ENCODE data around the gene PPM1A.
A peak's percentile ranks its signal among the peaks of the same experiment; 100 is the strongest.

PPM1A gene

DNA sequence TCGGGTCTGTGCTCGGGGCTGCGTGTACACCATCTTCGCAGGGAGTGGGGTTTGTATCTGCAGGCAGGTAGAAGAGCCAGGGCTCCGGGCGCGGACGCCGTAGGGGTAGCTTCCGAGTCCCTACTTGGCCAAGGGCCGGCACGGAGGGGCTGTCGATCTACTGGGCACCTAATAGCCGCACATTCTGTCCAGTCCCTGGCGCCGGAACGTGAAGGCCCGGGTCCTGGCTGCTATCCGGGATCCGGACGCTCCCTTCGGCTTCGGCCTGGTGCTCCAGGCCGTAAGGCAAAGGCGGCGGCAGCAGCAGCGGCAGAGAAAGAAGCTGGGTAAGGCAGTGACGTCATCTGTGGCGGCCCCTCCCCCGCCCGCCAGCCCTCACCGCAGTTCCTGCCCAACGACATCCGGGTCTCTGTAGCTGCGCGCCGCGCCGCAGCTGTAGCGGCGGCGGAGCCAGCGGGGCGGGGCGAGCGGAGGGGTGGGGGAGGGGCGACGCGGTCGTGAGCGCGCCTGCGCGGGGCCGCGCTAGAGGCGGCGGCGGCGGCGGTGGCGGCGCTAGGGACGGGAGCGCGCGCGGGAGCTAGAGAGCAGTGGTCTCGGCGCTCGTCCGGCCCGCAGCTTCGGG is at the start of gene PPM1A:
TSS of gene PPM1A (plus strand) at position 525 of the 622 bp plus-strand sequence. CDS start 33,483 bp downstream, outside the sequence.
- peak; percentile 95 for DNase-seq

- DNase-seq: no peak
Observed at GRCh38 chr14:60199321-60199720, 49.7 kb upstream of the PPM1A start.

GRCh38 chr14:60204104-60204842 is 44.7 kb upstream of the PPM1A start:
- no peak for DNase-seq

- no peak for DNase-seq
Observed at GRCh38 chr14:60204843-60205774, 43.9 kb upstream of the PPM1A start.

DNA sequence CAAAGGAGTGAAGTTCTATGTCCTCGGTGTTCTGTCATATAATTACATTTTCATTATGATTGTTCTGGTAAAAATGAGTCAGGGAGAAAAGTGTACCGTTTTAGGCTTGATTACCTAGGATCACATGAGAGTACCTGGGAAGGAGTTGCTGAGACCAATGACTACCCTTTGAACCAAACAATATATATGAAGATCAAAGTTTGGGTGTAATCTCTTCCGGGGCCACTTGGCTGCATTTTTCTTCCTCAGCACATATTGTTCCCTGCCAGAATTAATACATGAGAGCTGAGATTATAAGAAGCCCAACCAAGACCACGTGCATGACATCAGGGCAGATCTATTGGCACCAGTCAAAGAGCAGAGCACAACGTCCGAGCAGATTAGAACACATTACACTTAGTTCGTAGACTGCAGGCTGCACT is 42.8 kb upstream of the PPM1A start:
- no peak for DNase-seq

DNA sequence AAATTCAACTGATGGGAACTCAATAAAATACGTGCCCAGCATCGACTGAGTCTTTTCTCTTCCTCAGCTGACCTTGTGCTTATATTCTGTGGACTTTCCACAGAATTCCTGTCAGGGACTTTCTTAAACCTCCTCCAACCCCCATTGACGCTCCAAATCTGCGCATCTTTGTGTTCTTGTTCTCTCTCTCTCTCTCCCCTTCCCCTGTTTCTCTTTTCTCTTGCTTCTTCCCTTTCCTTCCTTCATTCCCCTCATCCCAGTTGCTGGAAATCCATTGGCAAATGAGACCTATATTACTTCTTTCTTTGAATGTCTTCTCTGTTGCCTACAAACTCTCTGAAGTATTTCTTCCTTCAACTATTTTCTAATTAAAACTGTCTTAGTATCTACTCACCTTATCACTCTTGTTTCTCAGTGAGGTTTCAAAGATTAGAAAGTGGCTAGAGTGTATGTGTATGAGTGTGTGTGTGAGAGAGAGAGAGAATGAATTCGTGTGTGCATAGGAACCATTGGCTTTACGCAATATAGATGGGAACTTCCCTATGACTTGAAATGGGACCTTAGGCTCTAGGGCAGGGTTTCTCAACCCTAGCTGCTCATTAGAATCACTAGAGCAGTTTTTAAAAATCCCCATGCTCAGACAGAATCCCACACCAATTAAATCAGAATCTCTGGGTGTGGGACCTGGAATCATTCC is 42.0 kb upstream of the PPM1A start:
- DNase-seq: no peak

- no peak for DNase-seq
Observed at GRCh38 chr14:60210703-60211102, 38.3 kb upstream of the PPM1A start.

DNA sequence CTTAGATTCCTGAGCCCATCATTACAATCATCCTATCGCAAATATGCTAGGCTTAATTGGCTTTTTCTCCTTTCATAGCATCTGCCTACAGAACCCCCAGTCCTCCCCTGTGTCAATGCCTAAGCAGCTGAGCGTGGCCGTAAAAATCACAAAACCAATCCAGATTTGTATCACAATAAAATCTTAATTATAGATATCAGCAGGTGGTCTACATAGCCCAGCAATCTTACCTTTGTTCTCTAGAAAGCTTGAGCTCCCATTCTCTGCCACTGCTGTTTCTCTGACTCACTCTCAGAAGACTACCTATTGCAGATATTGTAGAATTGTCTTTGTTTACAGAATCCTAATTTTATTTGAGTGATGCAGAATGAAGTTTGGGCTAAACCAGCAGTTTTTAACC is 37.9 kb upstream of the PPM1A start:
- DNase-seq: no peak

DNA sequence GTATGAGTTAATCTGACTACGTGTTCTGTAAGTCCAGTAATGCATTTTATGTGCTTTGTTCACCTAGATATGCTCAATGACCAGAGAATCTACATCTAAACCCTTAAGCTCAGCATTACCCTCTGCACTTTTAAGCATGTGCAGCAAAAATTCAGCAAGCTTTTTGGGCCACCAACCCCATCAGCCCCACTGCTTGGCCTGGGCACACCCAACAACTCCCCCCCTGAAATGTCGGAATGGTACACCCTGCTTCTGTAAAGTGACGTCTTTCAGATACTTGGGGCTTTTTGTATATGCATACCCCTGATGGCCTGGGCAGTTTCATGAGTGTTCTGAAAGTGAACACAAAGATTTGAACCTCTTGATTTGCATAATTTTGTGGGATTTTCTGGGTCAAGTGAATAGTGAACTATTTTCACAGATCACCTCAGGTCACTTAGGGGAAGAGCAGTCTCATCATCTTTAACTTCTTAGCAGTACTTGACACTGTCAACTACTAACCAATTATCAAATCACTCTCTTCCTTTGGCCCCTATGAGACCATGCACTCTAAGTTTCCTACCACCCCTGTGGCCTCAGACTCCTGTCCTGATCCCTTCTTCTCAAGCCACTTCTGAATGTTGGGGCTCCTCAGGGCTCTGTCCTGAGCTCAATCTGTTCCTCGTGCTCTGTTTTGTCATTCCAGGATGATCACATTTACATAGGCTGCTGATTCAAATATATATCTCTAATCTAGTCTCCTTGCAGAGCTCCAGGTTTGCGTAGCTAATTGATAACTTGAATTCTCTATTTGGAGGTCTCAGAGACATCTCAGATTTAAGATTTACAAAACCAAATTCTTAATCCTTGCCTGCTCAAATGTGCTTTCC is 36.3 kb upstream of the PPM1A start:
- no peak for DNase-seq

GRCh38 chr14:60214003-60214402 is 35.0 kb upstream of the PPM1A start:
- no peak for DNase-seq

DNA sequence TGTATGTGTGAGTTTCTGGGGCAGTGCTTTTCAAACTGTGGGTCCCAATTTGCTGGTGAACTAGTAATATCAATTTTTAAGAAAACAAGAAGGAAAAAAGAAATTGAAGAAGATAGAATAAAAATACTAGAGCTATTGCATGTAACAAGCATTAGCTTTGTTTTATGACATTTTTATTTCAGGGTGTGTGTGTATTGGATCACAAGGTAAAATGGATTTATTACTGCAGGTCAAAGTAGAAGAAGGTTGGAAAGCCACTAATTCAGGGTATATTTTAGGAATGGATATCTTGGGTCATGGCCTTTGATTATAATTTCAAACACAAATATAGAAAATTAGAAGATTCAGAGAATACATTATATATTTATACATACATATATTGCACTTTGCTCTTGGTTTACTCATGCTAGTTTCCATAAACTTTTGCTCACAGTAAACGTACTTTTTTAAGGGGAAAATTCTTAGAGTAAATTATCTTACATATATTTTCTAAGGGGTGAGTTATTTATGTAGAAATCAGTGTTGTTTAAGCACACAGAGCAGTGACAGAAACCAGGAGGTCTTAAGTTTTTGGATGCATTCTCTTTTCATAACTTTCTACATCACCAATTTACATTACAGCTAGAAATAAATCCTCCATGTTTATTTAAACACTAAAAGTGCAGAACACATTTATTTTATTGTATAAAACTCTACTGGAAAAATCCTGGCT is 34.5 kb upstream of the PPM1A start:
- DNase-seq: no peak

GRCh38 chr14:60215127-60215444 is 33.9 kb upstream of the PPM1A start:
- no peak for DNase-seq

- no peak for DNase-seq
Observed at GRCh38 chr14:60215520-60216420, 33.3 kb upstream of the PPM1A start.

- no peak for DNase-seq
Observed at GRCh38 chr14:60217713-60218112, 31.3 kb upstream of the PPM1A start.

- DNase-seq: no peak
Observed at GRCh38 chr14:60220084-60220483, 28.9 kb upstream of the PPM1A start.

DNA sequence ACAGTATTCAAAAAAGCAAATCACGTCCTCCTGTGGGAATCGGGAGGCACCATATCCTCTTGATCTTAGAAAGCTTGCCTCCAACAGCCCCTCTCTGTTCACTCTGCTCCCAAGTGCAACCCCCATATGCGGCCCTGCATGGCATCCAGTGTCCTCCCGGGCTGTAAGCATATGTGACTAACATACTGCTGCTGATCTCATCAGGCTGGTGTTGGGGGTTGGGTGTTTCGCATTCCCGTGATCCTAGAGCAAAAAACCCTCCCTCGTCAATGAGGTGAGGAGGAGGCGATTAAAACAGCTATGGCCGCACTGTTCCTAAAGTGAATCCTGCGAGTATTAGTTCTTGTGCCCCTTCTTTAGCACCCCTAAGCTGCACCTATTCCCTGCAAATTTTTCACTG is 28.1 kb upstream of the PPM1A start:
- DNase-seq: no peak

DNA sequence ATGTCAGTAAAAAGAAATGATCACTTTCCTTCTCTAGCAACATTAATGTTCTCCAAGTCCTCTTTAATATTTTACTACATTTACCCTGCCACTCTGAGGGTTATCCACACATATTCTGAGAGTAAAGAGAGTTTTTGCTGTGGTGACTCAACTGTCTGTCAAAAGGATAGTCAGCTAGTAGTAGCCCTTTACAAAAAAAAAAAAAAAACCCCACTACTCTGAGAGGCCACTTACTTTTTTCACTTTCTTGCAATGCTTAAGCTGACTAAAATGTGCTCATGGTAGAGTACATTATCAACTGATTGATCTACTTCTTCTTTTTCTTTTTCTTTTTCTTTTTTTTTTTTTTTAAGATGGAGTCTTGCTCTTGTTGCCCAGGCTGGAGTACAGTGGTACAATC is 27.6 kb upstream of the PPM1A start:
- DNase-seq: no peak

- no peak for DNase-seq
Observed at GRCh38 chr14:60222820-60223219, 26.2 kb upstream of the PPM1A start.

- no peak for DNase-seq
Observed at GRCh38 chr14:60225265-60225664, 23.8 kb upstream of the PPM1A start.

GRCh38 chr14:60226298-60226697 is 22.7 kb upstream of the PPM1A start:
- no peak for DNase-seq

Data from stimulated activated CD4-positive, alpha-beta T cell treated with anti-CD3 and anti-CD28 coated beads, Interleukin-15, amount 100 ng/mL, for 24 hours (primary cell).